LNCaP clone FGC (cell line): ENCODE measurements around the gene IFNLR1.

ENCODE experiments used
- DNase-seq: peaks from one replicate; pipeline ENCODE4 v3.0.0-alpha.2; 2011; ENCODE audit warnings: low read depth
- H3K4me3 ChIP-seq: 2 replicates; pipeline ENCODE4 v1.5.1; 2011; ENCODE audit warnings: mild to moderate bottlenecking, low read depth, low read length, control low read depth
- TF ChIP-seq, protein P1 (sequence below): IDR thresholded peaks from 2 replicates; pipeline ENCODE4 v1.5.1; 2012; ENCODE audit warnings: mild to moderate bottlenecking; ENCODE audit not compliant: control insufficient read depth, insufficient read depth; ENCODE audit errors: extremely low read depth

The IFNLR1 gene

DNA sequence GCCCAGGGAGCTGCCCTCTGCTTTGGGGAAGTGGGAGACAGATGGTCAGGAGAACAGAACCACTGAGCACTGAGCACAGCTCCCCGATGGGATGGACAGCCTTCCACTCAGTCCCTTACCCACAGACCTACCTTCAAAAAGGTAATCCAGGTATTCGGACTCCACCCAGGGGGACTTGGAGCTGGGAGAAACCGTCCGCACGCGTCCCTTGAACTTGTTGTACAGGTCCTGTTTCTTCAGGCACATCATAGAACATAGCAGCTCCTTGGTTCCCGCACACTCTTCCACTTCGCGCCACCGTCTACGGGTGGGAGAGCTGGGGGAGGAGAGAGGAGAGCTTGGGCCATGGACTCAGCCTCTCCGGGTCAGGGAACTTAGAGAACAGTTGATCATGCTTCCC is 17.8 kb downstream of the IFNLR1 start:
- no peak for DNase-seq
- TF ChIP-seq, protein P1, sequence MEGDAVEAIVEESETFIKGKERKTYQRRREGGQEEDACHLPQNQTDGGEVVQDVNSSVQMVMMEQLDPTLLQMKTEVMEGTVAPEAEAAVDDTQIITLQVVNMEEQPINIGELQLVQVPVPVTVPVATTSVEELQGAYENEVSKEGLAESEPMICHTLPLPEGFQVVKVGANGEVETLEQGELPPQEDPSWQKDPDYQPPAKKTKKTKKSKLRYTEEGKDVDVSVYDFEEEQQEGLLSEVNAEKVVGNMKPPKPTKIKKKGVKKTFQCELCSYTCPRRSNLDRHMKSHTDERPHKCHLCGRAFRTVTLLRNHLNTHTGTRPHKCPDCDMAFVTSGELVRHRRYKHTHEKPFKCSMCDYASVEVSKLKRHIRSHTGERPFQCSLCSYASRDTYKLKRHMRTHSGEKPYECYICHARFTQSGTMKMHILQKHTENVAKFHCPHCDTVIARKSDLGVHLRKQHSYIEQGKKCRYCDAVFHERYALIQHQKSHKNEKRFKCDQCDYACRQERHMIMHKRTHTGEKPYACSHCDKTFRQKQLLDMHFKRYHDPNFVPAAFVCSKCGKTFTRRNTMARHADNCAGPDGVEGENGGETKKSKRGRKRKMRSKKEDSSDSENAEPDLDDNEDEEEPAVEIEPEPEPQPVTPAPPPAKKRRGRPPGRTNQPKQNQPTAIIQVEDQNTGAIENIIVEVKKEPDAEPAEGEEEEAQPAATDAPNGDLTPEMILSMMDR, result no peak
- no peak overlapping the region for H3K4me3 ChIP-seq

DNA sequence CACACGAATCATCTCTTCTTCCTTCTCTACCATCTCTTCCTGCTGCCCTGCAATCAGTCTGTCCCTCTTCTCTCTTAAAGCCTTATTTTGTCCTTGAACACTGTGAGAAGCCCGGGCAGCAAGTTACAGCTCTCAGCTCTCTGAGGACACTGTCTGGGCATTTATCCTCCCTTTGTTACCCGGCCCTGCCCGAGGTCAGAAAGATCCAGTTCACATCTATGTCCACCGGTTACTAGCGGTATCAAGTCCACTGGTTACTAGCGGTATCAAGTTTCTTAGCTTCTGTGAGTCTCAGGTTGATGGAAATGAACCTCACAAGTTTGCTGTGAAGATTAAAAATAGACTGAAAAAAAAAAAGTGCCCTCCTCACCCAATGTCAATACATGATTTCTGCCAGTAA is 18.8 kb downstream of the IFNLR1 start:
- H3K4me3 ChIP-seq, result no peak overlapping the region
- no peak for DNase-seq
- TF ChIP-seq, protein P1, result no peak

DNA sequence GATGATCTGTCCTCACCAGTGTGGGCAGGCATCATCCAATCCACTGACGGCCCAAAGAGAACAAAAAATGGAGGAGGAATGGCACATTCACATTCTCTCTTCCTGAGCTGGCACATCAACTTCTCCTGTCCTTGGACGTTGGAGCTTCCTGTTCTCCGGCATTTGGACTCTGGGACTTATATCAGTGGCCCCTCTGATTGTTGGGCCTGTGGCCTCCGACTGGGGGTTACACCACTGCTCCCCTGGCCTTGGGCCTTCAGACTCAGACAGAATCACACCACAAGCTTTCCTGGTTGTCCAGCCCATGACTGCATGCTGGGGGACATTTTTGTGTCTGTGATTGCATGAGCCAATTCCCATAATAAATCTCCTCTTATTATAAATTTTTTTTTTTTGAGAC is 20.1 kb downstream of the IFNLR1 start:
- no peak overlapping the region for H3K4me3 ChIP-seq
- no peak for DNase-seq
- TF ChIP-seq, protein P1, result no peak

DNA sequence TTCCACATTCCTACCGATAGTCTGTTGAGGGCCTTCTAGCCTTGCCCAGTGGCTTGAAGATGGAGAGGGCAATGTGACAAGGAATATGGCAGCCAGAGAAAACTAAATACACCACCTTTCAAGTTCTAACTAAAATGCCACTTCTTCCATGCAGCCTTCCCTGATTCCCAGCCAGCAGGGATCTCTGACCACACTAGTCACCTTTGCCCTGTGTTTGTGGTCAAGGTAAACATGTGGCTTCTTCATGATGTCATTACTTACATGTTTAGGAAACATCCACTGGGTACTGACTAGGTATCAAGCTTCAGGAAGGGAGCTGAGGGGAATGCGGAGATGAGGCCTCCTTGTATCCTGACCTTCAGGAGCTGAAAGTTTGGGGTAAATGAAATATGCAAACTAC is 21.6 kb downstream of the IFNLR1 start:
- TF ChIP-seq, protein P1, result no peak
- DNase-seq, result no peak
- H3K4me3 ChIP-seq, result no peak overlapping the region

DNA sequence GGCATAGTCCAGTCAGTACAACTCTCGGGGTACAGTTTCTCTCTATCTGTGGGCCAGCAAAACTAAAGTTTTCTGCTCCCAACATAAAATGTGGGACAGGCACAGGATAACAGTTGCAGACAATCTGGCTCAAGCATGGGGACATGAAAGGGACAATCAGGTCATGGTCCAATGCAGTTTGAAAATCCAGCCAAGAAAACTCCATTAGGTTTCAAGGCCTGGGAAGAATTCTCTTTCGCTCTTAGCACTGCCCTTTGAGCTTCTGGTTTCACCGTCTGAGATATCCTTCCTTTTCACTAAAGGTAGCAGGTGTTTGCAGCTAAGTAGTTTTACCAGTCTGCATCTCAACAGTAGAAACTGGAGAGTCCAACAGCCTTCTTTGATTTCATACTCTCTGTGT is 23.1 kb downstream of the IFNLR1 start:
- no peak overlapping the region for H3K4me3 ChIP-seq
- no peak for DNase-seq
- TF ChIP-seq, protein P1, result no peak

DNA sequence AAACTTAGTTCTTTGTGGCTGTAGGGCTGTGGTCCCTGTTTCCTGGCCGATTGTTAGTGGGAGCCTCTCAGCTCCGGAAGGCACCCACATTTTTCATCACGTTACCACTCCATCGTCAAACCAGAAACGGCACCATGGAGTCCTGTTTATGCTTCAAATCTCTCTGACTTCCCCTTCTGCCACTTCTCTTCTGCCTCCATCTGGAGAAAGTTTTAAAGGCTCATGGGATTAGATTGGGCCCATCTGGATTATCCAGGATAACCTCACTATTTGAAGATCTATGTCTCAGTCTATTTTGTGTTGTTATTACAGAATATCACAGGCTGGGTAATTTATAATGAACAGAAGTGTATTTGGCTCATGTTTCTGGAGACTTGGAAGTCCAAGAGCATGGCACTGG is 24.9 kb downstream of the IFNLR1 start:
- TF ChIP-seq, protein P1, result no peak
- no peak for DNase-seq
- no peak overlapping the region for H3K4me3 ChIP-seq

DNA sequence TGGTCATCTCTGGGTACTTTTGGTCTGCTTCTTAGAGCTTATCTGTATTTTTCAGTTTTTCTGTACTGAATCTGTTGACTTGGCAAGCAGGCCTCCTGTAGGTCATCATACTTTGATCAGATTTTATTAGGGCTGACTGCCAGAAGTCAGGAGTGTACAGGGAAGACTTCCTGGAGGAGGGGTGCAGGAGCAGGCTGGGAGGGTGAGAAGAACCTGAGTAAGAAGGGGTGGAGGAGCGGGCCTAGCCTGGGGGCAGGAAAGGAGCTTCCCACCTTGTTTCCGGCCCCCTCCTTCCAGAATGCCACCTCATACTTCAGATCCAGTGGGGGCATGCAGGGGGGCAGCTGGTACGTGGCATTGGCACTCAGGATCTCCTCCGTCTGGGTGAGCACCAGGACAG is 25.8 kb downstream of the IFNLR1 start:
- TF ChIP-seq, protein P1, result no peak
- peak; percentile 54 for DNase-seq
- no peak overlapping the region for H3K4me3 ChIP-seq
